Hepatocyte (in vitro differentiated cells): ENCODE data around the gene TAP2. TPM values are rescaled to one million over a fixed set of nuclear protein-coding genes. Genes with fewer than 3 reads are reported as not detected.

ENCODE experiments used
- DNase-seq: peaks from one replicate; pipeline ENCODE4 v3.0.0-alpha.2; 2016; ENCODE audit warnings: low spot score
- H2AFZ ChIP-seq: fragments of 200-600 bp; sonication (generic); 2 replicates; pipeline ENCODE4 v1.6.0; 2016; ENCODE audit warnings: antibody characterized with exemption, mild to moderate bottlenecking
- H3K27ac ChIP-seq: fragments of 200-600 bp; sonication (generic); 2 replicates; pipeline ENCODE4 v1.5.1; 2016; ENCODE audit warnings: mild to moderate bottlenecking
- H3K27me3 ChIP-seq: fragments of 200-600 bp; sonication (generic); 2 replicates; pipeline ENCODE4 v1.6.1; 2016
- H3K36me3 ChIP-seq: fragments of 200-600 bp; sonication (generic); replicated peaks from 2 replicates; pipeline ENCODE4 v1.5.1; 2016; ENCODE audit warnings: low read depth; ENCODE audit not compliant: insufficient read depth
- H3K4me1 ChIP-seq: fragments of 200-600 bp; sonication (generic); 2 replicates; pipeline ENCODE4 v1.5.1; 2016; ENCODE audit warnings: mild to moderate bottlenecking, moderate library complexity; ENCODE audit not compliant: insufficient read depth
- H3K4me2 ChIP-seq: fragments of 200-600 bp; sonication (generic); 2 replicates; pipeline ENCODE4 v1.6.0; 2016
- H3K4me3 ChIP-seq: fragments of 200-600 bp; sonication (generic); 2 replicates; pipeline ENCODE4 v1.5.1; 2016; ENCODE audit warnings: mild to moderate bottlenecking
- H3K79me2 ChIP-seq: fragments of 200-600 bp; sonication (generic); 2 replicates; pipeline ENCODE4 v1.6.0; 2017; ENCODE audit warnings: mild to moderate bottlenecking
- H3K9me2 ChIP-seq: fragments of 200-600 bp; sonication (generic); replicated peaks from 2 replicates; pipeline ENCODE4 v1.6.0; 2017; ENCODE audit warnings: mild to moderate bottlenecking; ENCODE audit not compliant: insufficient read depth
- H3K9me3 ChIP-seq: fragments of 200-600 bp; sonication (generic); 2 replicates; pipeline ENCODE4 v1.5.1; 2016; ENCODE audit warnings: low read depth, mild to moderate bottlenecking
- H4K20me1 ChIP-seq: fragments of 200-600 bp; sonication (generic); 2 replicates; pipeline ENCODE4 v1.6.0; 2016; ENCODE audit warnings: mild to moderate bottlenecking; ENCODE audit not compliant: insufficient read depth, poor library complexity, severe bottlenecking
- EZH2 ChIP-seq: fragments of 200-600 bp; sonication (generic); IDR thresholded peaks from 2 replicates; pipeline ENCODE4 v1.6.1; 2016; ENCODE audit warnings: antibody characterized with exemption, mild to moderate bottlenecking, borderline replicate concordance
- EZH2phosphoT487 ChIP-seq: fragments of 200-600 bp; sonication (generic); IDR thresholded peaks from one replicate; pipeline ENCODE4 v1.6.1; 2018; ENCODE audit warnings: antibody characterized with exemption, mild to moderate bottlenecking, low read depth, moderate library complexity; ENCODE audit not compliant: unreplicated experiment, severe bottlenecking
- WGBS: methylation state at CpG from one replicate; pipeline ENCODE4 v1.1.6; 2016; ENCODE audit warnings: low lambda C conversion rate; ENCODE audit errors: missing lambda C conversion rate; 5-methylcytosine and 5-hydroxymethylcytosine counted together
- polyA plus RNA-seq: library from polyadenylated mRNA; unstranded; fragments of >200 nt; fragmentation: Nextera tagmentation; extraction: Ambion mirVana; gene quantifications from 2 replicates; pipeline ENCODE4 v1.2.1, GENCODE V29; 2016
- total RNA-seq: library from RNA; depleted of rRNA; stranded (reverse); fragments of >200 nt; gene quantifications from 2 replicates; pipeline ENCODE4 v1.2.3, GENCODE V29; 2014
- TF ChIP-seq, protein P1 (sequence below): fragments of 200-600 bp; sonication (generic); IDR thresholded peaks from 2 replicates; pipeline ENCODE4 v1.5.1; 2016; ENCODE audit warnings: antibody characterized with exemption, mild to moderate bottlenecking; ENCODE audit not compliant: poor library complexity

TAP2 gene
- total and polyA plus RNA-seq, 2 experiments from 2014 or later, result 1.2 to 11.7 TPM

DNA sequence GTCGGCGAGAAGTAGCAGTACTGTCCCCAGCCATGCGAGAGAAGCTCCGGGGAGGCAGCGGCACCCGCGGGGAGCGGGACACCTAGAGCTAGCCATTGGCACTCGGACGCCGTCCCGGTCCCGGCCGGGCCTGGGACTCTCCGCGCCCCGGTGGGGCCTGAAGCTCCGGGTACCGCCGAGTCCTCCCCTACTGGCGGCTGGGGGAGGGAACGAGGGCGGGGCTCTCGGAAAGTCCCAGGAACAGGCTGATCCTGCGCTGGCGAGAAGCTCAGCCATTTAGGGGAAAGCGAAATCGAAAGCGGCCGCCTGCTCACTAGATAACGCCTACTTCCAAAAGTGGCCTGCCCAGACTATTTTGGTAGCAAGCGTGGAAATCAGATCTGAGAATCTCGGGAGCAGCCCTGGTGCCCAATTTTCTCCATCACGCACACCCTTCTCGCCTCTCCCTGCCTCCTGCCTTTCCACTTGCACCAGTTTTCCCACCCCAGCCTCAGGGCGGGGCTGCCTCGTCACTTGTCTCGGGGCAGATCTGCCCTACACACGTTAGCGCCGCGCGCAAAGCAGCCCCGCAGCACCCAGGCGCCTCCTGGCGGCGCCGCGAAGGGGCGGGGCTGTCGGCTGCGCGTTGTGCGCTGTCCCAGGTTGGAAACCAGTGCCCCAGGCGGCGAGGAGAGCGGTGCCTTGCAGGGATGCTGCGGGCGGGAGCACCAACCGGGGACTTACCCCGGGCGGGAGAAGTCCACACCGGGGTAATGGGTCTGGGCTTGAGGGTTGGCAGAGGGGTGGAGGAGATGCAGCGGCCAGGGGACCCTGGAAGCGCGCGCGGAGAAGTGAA is 15.2 kb upstream of the TAP2 start, which contains the start of the genes PSMB9 and TAP1:
TSS of gene PSMB9 (plus strand) at position 652 of the 835 bp plus-strand sequence. CDS start at position 690, 38 bp downstream.
TSS of gene TAP1 (minus strand) at position 164 of the 835 bp plus-strand sequence. CDS start at position 96, 68 bp downstream.
- Histone ChIP-seq H3K36me3 (no peaks in the 10 kb centered on the region), H3K4me1 (peaks cover 9% of the 10 kb centered on the region), H3K9me3 (no peaks in the 10 kb centered on the region), H3K79me2 (no peaks in the 10 kb centered on the region), H2AFZ (peak within 1 kb of the TSS; percentile 79), H3K4me2 (peak within 1 kb of the TSS; percentile 100), H3K27me3 (peaks cover 35% of the 10 kb centered on the region), H3K9me2 (no peaks in the 10 kb centered on the region), H3K27ac (peak within 1 kb of the TSS; percentile 91), H3K4me3 (peak within 1 kb of the TSS; percentile 68), H4K20me1 (no peaks in the 10 kb centered on the region)
- under 1% methylated on average over 65 of the region's 68 CpGs for WGBS
- peak; percentile 97 for DNase-seq
- TF ChIP-seq EZH2 (no peak), EZH2phosphoT487 (no peak)
- TF ChIP-seq, protein P1, sequence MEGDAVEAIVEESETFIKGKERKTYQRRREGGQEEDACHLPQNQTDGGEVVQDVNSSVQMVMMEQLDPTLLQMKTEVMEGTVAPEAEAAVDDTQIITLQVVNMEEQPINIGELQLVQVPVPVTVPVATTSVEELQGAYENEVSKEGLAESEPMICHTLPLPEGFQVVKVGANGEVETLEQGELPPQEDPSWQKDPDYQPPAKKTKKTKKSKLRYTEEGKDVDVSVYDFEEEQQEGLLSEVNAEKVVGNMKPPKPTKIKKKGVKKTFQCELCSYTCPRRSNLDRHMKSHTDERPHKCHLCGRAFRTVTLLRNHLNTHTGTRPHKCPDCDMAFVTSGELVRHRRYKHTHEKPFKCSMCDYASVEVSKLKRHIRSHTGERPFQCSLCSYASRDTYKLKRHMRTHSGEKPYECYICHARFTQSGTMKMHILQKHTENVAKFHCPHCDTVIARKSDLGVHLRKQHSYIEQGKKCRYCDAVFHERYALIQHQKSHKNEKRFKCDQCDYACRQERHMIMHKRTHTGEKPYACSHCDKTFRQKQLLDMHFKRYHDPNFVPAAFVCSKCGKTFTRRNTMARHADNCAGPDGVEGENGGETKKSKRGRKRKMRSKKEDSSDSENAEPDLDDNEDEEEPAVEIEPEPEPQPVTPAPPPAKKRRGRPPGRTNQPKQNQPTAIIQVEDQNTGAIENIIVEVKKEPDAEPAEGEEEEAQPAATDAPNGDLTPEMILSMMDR, result peak; percentile 78

DNA sequence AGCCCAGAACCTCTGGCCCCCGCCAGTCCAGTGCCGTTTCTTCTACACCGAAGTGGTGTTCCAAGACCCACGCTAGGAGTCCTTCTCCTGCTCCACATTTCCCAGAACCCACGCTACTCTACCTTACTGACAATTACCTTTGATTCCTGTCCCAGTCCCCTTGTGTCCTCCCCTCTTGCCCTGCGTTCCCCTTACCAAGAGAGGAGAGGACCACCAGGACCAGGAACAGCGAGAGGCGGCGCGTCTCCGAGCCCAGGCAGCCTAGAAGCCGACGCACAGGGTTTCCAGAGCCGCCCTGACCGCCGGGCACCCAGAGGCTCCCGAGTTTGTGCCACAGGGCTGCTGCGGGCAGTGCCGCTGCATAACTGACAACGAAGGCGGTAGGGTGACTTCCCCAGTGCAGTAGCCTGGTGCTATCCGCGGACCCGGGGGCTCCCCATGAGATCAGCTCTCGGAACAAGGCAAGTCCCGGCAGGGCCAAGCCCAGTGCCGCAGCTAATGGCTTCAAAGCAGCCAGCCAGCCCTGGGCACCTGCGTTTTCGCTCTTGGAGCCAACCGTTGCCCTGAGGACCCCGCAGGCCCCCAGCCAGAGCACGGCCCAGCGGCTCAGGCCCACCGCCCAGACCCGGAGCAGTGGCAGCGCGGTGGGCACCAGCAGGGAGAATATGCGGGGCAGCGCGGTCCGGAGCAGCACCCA is 14.5 kb upstream of the TAP2 start:
- Histone ChIP-seq H2AFZ (peak overlapping the region; percentile 79), H3K27me3 (peaks cover 35% of the 10 kb centered on the region)
- DNase-seq, result peak; percentile 60

DNA sequence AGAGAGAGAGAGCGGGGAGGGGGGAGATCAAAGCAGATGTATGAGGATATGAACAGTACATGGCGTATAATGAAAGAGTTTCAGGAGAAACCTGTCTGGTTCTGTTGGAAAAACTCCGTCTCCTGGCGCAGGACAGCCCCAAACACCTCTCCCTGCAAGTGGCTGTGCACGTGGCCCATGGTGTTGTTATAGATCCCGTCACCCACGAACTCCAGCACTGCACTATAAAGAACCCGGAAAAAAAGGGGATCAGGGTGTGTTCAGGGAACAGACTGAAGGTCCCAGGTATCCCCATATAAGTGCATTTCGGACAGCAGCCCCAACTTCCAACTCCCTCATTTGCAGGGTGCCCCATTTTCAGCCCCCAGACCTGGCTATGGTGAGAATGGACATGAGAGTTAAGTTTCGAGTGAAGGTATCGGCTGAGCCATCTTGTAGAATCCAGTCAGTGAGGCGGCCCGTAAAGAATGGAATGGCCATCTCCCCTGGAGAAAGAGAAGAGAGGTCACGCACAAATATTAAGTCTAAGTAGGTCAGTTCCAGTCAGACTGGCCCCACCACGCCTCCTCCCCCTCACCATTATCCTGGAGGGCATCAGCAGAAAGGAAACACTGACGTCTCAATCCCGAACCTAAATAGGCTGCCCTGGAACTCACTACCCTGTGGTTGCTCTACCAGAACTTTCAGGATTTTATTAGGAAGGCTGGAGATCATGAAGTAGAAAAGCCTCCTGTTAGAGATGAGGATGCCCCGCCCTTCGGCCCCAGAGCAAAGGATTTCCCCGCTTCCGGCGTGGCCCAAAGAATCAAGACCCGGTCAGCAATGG is 13.7 kb upstream of the TAP2 start:
- H3K9me2 ChIP-seq, result no peaks in the 10 kb centered on the region
- peaks cover 9% of the 10 kb centered on the region for H3K4me1 ChIP-seq
- no peaks in the 10 kb centered on the region for H4K20me1 ChIP-seq
- peak overlapping the region; percentile 68 for H3K4me3 ChIP-seq
- H3K36me3 ChIP-seq, result no peaks in the 10 kb centered on the region
- H3K4me2 ChIP-seq, result peak overlapping the region; percentile 100
- no peaks in the 10 kb centered on the region for H3K79me2 ChIP-seq
- H2AFZ ChIP-seq, result peak overlapping the region; percentile 79
- no peak for TF ChIP-seq EZH2phosphoT487
- no peak for TF ChIP-seq EZH2
- TF ChIP-seq, protein P1, result no peak
- peak overlapping the region; percentile 91 for H3K27ac ChIP-seq
- DNase-seq, result no peak
- H3K27me3 ChIP-seq, result peaks cover 27% of the 10 kb centered on the region
- H3K9me3 ChIP-seq, result no peaks in the 10 kb centered on the region
- 60% methylated on average over 23 of the region's 23 CpGs for WGBS

More for the DNA sequence above, 14.5 kb upstream of the TAP2 start:
- peak overlapping the region; percentile 100 for H3K4me2 ChIP-seq
- H3K4me1 ChIP-seq, result peaks cover 9% of the 10 kb centered on the region
- H3K79me2 ChIP-seq, result no peaks in the 10 kb centered on the region
- peak overlapping the region; percentile 68 for H3K4me3 ChIP-seq
- no peaks in the 10 kb centered on the region for H3K9me2 ChIP-seq
- H3K9me3 ChIP-seq, result no peaks in the 10 kb centered on the region
- WGBS, result 3% methylated on average over 41 of the region's 41 CpGs
- no peaks in the 10 kb centered on the region for H3K36me3 ChIP-seq
- peak overlapping the region; percentile 91 for H3K27ac ChIP-seq
- TF ChIP-seq, protein P1, result no peak
- TF ChIP-seq EZH2, result no peak
- TF ChIP-seq EZH2phosphoT487, result no peak
- H4K20me1 ChIP-seq, result no peaks in the 10 kb centered on the region
